ENCODE data around the gene DHX9. TPM values are rescaled to one million over a fixed set of nuclear protein-coding genes. Genes with fewer than 3 reads are reported as not detected.
"Not testable (repeated sequence)": the region's sequence is repeated elsewhere in the genome, so short reads cannot be mapped to it uniquely, and the experiment has no call there.

Gene DHX9
- total RNA-seq, 1 donor from 2014 or later: 146 TPM

- no peak overlapping the region for H3K4me3 Mint-ChIP-seq (ENCODE audit: unreplicated experiment)
- no peaks in the 10 kb centered on the region for H3K4me1 Mint-ChIP-seq (ENCODE audit: unreplicated experiment)
- peaks cover 25% of the 10 kb centered on the region for H3K9me3 Mint-ChIP-seq (ENCODE audit: unreplicated experiment)
- peaks cover 34% of the 10 kb centered on the region for H3K36me3 Mint-ChIP-seq (ENCODE audit: unreplicated experiment)
- TF ChIP-seq CTCF (IDR thresholded peaks at IDR 0.05): no peak
- DNase-seq (ENCODE audit: extremely low spot score, unreplicated experiment): no peak
- H3K27me3 Mint-ChIP-seq (ENCODE audit: unreplicated experiment): no peaks in the 10 kb centered on the region
- H3K27ac Mint-ChIP-seq (ENCODE audit: unreplicated experiment): no peak overlapping the region
Measured at GRCh38 chr1:182890927-182891610, 51.9 kb downstream of the DHX9 start.

GRCh38 chr1:182897696-182898095, 58.5 kb downstream of the DHX9 start:
- H3K4me1 Mint-ChIP-seq (ENCODE audit: unreplicated experiment): no peaks in the 10 kb centered on the region
- peaks cover 2% of the 10 kb centered on the region for H3K36me3 Mint-ChIP-seq (ENCODE audit: unreplicated experiment)
- no peak for TF ChIP-seq CTCF (IDR thresholded peaks at IDR 0.05)
- peaks cover 17% of the 10 kb centered on the region for H3K9me3 Mint-ChIP-seq (ENCODE audit: unreplicated experiment)
- DNase-seq (ENCODE audit: extremely low spot score, unreplicated experiment): no peak
- H3K4me3 Mint-ChIP-seq (ENCODE audit: unreplicated experiment): no peak overlapping the region
- H3K27me3 Mint-ChIP-seq (ENCODE audit: unreplicated experiment): no peaks in the 10 kb centered on the region
- H3K27ac Mint-ChIP-seq (ENCODE audit: unreplicated experiment): no peak overlapping the region

- DNase-seq (ENCODE audit: extremely low spot score, unreplicated experiment); H3K4me3 Mint-ChIP-seq (ENCODE audit: unreplicated experiment); H3K36me3 Mint-ChIP-seq (ENCODE audit: unreplicated experiment); H3K27ac Mint-ChIP-seq (ENCODE audit: unreplicated experiment); H3K27me3 Mint-ChIP-seq (ENCODE audit: unreplicated experiment); H3K4me1 Mint-ChIP-seq (ENCODE audit: unreplicated experiment); H3K9me3 Mint-ChIP-seq (ENCODE audit: unreplicated experiment): not testable (repeated sequence)
Measured at GRCh38 chr1:182901946-182902345, 62.8 kb downstream of the DHX9 start.

GRCh38 chr1:182905321-182905720, 66.2 kb downstream of the DHX9 start:
- no peaks in the 10 kb centered on the region for H3K36me3 Mint-ChIP-seq (ENCODE audit: unreplicated experiment)
- H3K4me1 Mint-ChIP-seq (ENCODE audit: unreplicated experiment): no peaks in the 10 kb centered on the region
- TF ChIP-seq CTCF (IDR thresholded peaks at IDR 0.05): no peak
- H3K27me3 Mint-ChIP-seq (ENCODE audit: unreplicated experiment): peaks cover 23% of the 10 kb centered on the region
- DNase-seq (ENCODE audit: extremely low spot score, unreplicated experiment): no peak
- no peak overlapping the region for H3K4me3 Mint-ChIP-seq (ENCODE audit: unreplicated experiment)
- no peaks in the 10 kb centered on the region for H3K9me3 Mint-ChIP-seq (ENCODE audit: unreplicated experiment)
- no peak overlapping the region for H3K27ac Mint-ChIP-seq (ENCODE audit: unreplicated experiment)

- no peak for DNase-seq (ENCODE audit: extremely low spot score, unreplicated experiment)
- Mint-ChIP-seq H3K4me3 (ENCODE audit: unreplicated experiment) (no peak overlapping the region), H3K27me3 (ENCODE audit: unreplicated experiment) (peaks cover 23% of the 10 kb centered on the region), H3K4me1 (ENCODE audit: unreplicated experiment) (no peaks in the 10 kb centered on the region), H3K36me3 (ENCODE audit: unreplicated experiment) (no peaks in the 10 kb centered on the region), H3K9me3 (ENCODE audit: unreplicated experiment) (peaks cover 13% of the 10 kb centered on the region), H3K27ac (ENCODE audit: unreplicated experiment) (no peak overlapping the region)
- TF ChIP-seq CTCF (IDR thresholded peaks at IDR 0.05): no peak
Measured at GRCh38 chr1:182909578-182909977, 70.4 kb downstream of the DHX9 start.
